ENCODE results near the gene TRIML2.

Gene TRIML2, protein sequence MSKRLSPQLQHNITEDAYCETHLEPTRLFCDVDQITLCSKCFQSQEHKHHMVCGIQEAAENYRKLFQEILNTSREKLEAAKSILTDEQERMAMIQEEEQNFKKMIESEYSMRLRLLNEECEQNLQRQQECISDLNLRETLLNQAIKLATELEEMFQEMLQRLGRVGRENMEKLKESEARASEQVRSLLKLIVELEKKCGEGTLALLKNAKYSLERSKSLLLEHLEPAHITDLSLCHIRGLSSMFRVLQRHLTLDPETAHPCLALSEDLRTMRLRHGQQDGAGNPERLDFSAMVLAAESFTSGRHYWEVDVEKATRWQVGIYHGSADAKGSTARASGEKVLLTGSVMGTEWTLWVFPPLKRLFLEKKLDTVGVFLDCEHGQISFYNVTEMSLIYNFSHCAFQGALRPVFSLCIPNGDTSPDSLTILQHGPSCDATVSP

DNA sequence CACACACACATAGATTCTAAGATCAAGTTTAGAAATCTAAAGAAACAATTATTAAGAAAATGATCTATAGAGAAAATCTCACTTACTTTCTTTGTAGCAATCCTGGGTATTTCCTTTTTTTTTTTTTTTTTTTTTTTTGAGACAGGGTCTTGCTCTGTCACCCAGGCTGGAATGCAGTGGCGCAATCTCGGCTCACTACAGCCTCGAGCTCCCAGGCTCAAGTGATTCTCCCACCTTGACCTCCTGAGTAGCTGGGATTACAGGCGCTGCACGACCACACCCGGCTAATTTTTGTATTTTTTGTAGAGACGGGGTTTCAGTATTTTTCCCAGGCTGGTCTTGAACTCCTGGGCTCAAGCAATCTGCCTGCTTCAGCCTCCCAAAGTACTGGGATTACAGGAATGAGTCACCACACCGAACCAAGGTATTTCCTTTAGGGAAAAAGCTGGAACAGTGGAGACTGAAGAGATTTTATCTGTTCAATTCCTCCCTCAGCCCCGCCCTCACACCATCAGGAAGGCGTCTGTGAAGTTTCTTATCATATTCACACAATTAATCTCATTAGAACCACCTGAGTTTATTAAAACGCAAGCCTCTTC is at the start of gene TRIML2:
TRIML2 (minus strand) TSS at position 447 of the 599 bp plus-strand sequence. CDS start 4,235 bp downstream, outside the sequence.
- DNase-seq (ENCODE audit: low read depth in 2 of 2): no peak

DNA sequence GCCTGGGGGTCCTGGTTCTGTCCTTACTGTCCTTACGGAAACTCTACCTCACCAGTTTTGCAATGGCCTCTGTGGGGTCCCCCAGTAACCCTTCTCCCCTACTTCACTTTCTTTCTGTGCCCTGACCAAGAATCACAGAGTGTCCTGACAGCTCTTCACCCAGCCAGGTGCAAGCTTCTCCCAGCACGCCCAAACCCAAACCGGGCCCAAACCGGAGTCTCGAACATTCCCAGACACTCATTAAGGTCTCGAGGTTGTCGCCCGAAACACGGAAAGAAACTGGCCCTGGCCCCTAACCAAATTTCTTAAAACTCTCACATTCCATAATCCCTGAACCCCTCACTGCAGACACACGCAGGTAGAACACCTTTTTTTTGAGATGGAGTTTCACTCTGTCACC is 48.9 kb upstream of the TRIML2 start:
- DNase-seq (ENCODE audit: low read depth in 2 of 2): no peak

DNA sequence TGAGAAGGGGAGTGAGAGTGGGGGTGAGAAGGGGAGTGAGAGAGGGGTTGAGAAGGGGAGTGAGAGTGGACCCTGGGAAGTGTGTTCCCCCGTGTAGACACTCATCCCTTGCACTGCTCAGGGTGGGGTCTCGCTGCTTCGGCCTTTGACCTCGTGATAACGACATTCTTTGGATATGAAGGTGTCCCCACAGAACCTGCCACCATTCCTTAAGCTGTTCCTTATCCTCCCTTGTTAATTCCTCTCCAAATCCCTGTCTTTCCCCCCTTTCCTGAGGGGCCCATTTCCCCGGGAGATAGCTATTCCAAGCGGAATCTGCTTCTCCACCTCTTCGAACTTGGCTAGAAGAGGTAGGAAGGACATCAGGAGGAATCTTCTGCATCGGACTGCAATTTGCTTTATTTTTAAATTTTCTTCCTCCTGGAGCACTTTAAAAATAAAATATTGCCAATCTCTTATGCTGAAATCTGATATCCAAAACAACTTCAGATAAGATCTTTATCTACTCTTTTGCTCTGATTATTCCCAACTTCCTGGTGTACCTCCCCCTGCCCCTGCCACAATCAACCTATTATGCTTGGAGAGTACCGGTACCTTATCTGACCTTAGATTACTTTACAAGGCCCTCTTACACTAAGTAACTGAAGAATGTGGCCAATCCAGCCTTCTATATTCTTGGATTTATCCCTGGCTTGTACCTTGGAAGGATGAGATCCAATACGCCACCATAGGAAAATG is 45.4 kb upstream of the TRIML2 start:
- DNase-seq (ENCODE audit: low read depth in 2 of 2): no peak

DNA sequence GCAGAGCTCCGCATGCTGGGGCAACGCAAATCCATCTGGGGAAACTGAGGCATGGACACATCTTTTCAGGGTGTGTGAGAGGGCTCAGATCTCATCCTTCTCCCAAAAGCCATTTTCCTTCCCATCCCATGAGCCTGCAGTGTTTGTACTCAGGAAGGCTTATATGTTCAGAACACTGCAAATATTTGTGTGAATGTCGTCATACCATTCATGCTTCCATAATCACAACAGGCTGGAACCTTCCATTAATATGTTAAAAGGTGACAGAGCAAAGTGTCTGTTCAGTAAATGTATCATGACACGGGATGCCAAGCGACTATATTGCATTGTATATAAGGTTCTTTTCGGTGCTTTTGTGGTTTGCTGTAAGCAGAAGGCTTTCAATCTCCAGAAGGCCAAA is 38.4 kb upstream of the TRIML2 start:
- no peak for DNase-seq (ENCODE audit: low read depth in 2 of 2)

DNA sequence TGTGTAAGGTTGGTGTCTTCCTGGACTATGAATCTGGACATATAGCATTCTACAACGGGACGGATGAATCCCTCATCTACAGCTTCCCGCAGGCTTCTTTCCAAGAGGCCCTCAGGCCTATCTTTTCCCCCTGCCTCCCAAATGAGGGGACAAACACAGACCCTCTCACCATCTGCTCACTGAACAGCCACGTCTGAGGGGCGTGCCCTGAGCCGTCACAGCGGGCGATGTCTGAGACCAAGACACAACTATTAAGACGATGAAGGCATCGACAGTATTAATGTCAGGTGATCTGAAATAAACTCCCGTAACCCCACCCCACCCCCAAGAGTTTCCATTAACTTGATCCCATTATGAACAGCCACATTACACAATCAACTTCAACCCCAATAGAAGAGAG is 37.8 kb upstream of the TRIML2 start:
- DNase-seq (ENCODE audit: low read depth in 2 of 2): no peak

DNA sequence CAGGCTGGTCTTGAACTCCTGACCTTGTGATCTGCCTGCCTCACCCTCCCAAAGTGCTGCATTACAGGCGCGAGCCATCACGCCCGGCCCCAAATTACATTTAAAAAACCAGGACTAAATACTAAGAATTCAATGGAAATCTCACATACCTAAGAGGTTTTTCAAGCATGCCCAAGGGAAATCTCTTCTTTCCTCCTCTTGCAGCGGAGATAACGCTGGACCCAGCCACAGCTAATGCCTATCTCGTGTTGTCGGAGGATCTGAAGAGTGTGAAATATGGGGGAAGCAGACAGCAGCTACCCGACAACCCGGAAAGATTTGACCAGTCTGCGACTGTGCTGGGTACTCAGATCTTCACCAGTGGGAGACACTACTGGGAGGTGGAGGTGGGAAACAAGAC is 37.2 kb upstream of the TRIML2 start:
- DNase-seq (ENCODE audit: low read depth in 2 of 2): no peak

DNA sequence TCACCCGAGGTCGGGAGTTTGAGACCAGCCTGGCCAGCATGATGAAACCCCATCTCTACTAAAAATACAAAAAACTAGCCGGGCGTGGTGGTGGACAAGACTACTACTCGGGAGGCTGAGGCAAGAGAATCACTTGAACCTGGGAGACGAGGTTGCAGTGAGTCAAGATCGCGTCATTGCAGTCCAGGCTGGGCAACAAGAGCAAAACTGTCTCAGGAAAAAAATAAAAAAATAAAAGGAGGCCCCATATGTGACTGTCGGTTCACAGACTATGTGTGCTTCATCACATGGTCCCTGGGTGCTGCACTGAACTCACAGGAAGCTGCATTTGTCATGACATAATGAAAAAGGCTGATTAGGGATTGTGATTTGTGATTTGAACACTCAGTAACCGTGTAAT is 36.2 kb upstream of the TRIML2 start:
- no peak for DNase-seq (ENCODE audit: low read depth in 2 of 2)

DNA sequence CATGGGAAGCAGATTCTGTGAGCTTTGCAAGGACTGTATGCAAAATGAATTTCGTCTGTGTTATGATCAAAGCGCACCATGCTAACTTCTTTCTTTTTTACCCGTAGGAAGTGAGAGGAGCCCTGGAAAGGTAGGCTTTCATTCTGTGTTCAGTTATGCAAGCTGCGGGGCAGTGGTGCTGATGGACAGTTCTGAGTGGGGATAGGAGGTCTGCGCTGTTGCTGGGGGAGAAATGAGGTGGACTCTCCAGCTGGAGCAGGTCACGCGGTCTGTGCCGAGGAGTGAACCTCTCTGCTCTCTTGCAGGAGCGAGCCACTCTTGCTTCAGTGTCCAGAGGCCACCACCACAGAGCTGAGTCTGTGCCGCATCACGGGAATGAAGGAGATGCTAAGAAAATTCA is 34.3 kb upstream of the TRIML2 start:
- DNase-seq (ENCODE audit: low read depth in 2 of 2): no peak

DNA sequence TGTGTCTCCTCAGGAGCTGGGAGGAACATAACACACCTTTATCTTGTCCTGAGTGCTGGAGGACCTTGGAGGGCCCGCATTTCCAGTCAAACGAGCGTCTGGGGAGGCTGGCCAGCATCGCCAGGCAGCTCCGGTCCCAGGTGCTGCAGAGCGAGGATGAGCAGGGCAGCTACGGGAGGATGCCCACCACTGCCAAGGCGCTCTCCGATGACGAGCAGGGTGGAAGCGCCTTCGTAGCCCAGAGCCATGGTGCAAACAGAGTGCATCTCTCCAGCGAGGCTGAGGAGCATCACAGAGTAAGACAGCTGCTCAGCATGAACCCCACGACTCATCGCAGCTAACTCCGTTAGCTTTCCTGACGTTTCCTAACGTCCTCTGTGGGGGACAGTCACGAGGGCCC is 30.3 kb upstream of the TRIML2 start:
- no peak for DNase-seq (ENCODE audit: low read depth in 2 of 2)

DNA sequence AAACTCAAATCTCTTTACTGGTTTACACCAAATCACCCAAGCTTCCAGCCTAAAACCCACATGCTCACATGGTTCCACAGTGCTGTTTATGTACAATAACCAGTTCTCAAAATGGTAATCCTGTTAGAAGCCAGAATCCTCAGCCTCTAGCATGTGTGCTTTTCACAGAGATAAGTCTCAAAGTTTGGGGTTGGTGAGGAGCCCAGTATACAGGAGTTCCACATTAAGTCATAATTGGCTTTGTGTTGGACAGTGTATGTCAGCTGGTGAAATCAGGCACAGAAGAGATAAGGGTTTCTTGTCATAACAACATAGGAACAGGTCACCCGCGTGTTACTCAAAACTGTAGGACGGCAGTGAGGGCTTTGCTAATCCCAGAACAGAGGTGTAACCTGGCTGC is 29.7 kb upstream of the TRIML2 start, which contains the start of gene TRIML1:
TRIML1 (plus strand) TSS at position 301 of the 400 bp plus-strand sequence. CDS start 118 bp downstream, outside the sequence.
- no peak for DNase-seq (ENCODE audit: low read depth in 2 of 2)

DNA sequence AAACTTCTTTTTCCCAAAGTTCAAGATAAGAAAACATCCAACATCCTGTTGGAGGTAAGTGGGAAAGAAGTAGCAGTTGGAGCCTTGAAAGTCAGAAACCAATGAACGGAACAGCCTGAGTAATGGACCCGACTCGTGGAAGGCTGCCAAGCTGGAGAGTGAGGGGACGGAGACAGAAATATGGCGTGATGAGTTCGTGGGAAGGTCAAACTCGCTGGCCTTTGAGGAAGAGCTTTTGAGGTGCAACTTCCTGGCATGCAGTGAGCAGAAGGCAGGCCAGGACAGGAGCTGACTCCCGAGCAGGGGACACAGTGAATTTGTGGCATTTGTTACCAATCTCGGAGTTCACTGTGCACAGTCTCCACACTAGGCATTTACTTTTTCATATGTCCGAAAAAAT is 28.8 kb upstream of the TRIML2 start:
- no peak for DNase-seq (ENCODE audit: low read depth in 2 of 2)

DNA sequence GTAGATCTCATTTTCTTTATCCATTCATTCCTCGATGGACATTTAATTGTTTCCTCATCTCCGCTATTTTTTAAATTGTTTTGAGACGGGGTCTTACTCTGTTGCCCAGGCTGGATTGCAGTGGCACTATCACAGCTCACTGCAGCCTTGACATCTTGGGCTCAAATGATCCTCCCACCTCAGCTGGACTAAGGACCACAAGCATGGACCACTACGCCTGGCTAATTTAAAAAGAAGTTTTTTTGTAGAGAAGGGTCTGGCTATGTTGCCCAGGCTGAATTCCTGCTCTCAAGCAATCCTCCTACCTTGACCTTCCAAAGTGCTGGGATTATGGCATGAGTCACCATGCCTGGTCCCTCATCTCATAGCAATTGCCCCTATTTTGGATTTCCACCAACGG is 22.8 kb upstream of the TRIML2 start:
- no peak for DNase-seq (ENCODE audit: low read depth in 2 of 2)

DNA sequence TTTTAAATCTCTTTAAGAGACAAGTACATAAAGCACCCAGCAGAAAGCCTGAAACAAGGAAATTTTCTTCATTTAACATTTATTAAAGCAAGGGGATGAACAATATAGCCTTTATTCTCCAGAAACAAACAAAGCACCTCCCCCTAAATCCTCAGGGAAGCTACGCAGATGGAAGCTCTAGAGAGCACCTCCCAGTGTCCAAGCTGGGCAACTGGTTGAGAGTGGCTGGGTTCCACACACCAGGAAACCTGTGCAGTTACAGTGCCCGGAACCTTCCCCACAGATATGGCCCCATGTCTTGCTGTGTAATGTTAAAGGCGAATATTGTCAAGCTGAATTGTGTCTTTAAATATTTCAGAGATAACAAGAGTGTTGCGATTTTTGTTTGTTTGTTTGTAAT is 21.0 kb upstream of the TRIML2 start:
- DNase-seq (ENCODE audit: low read depth in 2 of 2): no peak

DNA sequence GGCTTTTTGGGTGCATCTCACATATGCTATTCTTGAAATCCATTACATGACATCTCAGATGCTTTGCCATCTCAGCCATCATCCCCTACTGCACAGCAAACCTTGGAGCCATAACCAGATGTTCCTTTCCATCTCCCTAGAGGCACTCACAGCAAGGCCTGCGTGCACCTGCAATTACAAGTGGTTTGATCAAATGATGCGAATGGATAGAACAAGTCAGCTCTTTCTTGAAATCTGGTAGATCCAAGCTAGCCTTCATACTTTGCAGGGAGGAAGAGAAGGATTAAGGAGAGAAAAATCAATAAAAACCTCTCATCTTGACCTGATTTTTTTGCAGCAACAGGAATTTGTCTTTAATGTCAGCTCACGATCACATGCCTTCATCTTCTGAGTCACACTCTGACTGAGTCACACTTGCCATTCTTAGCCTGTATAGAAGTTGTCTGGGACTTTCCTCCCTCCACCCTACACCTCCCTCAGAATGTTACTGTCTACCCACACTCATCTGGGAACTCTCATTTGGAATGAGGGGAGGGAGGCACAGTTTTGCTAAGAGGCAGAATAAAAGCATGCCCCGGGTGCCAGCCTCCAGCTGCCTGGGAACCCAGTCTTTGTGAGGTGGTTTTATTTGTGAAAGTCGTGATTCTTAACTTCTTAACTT is 17.9 kb upstream of the TRIML2 start:
- DNase-seq (ENCODE audit: low read depth in 2 of 2): no peak

DNA sequence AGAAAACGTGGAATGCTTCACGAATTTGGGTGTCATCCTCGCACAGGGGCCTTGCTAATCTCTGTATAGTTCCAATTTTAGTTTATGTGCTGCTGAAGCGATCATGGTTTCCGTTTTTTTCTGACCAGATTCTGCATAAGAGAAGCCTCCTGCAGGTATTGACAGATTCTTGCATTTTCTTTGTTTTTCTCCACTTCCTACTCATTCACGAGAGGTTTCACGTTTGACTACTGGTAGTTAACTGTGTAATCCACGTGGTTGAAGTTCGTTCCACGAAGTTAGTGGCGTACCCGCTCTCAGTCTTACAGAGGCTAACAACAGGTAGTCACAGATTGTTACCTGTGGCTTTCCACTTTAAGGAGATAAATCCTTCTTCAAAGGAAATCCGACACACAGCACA is 12.1 kb upstream of the TRIML2 start:
- DNase-seq (ENCODE audit: low read depth in 2 of 2): no peak

DNA sequence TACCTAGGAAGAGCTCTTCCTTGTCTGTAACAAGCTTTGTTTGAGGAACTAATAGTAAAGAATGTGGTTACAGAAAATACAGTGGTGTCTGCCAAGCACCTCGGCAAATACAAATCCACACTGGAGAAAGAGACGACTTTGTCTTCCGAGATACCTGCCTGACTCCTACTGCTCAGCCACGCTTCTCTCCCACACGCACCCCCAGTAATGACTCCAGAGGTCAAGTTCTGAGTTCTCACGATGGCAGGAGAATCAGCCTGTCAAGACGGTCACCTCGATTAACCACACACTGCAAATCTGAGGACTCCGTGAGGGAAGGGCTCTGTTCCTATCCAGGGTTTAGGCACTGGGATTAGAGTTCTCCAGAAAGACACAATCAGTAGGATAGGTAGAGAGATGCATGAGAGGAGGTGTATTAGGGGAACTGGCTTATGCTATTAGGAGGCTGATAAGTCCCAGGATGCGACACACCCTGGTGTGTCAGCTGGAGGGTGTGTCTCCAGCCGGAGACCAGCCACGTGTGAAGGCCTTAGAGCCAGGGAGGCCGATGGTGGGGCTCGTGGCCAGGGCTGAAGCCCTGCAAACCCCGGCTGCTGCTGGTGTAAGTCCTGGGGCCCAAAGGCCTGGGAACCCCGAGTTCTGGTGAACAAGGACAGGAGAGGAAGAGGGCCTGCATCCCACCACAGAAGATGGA is 8.4 kb upstream of the TRIML2 start:
- DNase-seq (ENCODE audit: low read depth in 2 of 2): no peak

DNA sequence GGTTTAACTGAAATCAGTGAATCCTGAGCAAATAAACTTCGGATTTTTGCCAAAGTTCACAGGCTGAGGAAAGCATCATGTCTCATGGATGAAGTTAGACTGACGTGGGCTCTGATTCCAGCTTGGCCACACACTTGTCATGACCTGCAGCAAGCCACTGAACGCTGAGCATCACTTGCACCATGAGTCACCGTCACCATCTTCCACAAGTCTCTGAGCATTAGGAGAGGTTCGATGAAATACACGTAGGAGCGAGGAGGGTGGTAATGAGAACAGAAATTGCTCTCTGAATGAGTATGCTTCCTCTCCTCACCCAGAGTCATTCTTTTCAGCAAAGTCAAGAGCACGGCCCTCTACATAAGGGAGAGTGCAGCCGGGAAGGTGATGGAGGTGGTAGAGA is 3.8 kb upstream of the TRIML2 start:
- no peak for DNase-seq (ENCODE audit: low read depth in 2 of 2)

DNA sequence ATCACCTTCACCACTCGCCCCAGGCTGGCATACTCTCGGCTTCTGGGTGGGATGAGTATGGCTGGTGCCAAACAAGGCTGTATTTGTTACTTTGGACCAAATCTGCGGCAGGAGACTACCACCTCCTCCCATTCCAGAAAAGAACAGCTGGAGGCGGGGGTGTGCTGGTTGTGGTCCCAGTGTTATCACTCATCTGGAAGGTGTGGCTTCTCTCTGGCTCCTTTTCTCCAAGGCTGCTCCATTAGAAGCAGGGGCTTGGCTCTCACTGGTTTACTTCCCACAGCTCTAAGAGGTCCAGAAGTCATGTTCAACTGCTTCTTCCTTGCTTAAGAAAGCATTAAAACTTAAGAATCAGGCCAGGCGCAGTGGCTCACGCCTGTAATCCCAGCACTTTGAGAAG is 2.6 kb upstream of the TRIML2 start:
- no peak for DNase-seq (ENCODE audit: low read depth in 2 of 2)

DNA sequence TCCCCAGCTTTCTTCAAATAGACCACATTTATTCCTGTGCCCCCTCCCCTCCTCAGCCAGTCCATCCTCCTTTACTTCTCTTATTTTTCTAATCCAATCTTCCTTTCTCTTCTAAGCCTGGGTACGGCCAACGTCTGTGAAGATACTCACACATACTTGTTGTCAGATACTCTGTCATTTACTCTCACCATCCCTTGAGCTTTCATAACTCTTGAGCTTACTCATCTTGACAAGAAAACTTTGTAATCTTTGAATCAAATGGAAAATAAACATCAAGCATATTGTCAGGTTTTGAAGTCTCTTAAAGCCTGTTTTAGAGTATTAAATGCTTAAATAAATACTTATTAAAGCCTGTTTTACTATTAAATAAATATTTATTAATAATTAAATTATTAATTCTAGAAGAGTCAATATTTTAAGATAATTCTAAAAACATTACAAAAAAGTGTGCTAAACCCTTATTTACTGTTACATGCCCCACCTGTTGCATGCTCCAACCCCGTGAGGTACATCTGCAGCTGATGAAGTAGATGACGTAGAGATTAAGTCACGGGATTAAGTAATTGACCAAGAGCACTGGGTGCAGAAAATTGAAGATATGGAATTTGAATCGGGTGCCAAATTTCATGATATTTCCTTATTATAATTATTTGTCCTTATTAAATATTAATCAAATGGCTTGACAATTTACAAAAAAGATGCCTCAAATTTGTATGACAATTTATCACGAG is 1.5 kb upstream of the TRIML2 start:
- DNase-seq (ENCODE audit: low read depth in 2 of 2): no peak

DNA sequence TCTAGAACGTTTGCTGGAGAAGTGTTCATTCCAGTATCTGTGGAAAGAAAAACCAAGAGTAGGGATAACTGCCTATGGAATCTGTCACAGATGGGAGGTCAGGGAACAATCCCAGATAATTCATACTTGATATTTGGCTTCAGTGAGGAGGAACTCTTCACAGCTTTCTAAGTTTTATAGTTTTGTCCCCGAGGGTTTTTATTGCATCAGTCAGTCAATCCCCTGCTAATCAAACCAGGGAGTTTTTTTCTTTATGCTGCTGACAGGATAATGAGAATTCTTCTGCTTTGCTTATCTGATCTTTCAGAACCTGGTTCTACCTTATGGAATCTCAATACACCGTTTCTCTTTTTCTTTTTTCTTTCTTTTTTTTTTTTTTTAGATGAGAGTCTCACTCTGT is 633 bp upstream of the TRIML2 start:
- DNase-seq (ENCODE audit: low read depth in 2 of 2): no peak
